Smooth muscle cell of the brain vasculature (primary cell): ENCODE results near the gene CACNG7.
A peak's percentile ranks its signal among the peaks of the same experiment; 100 is the strongest.
"Not testable (repeated sequence)": the region's sequence is repeated elsewhere in the genome, so short reads cannot be mapped to it uniquely, and the experiment has no call there.

Experiments used
- DNase-seq: peaks from one replicate; pipeline ENCODE4 v3.0.0-alpha.2; 2012; ENCODE audit warnings: low read depth, low spot score

The CACNG7 gene, protein sequence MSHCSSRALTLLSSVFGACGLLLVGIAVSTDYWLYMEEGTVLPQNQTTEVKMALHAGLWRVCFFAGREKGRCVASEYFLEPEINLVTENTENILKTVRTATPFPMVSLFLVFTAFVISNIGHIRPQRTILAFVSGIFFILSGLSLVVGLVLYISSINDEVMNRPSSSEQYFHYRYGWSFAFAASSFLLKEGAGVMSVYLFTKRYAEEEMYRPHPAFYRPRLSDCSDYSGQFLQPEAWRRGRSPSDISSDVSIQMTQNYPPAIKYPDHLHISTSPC

DNA sequence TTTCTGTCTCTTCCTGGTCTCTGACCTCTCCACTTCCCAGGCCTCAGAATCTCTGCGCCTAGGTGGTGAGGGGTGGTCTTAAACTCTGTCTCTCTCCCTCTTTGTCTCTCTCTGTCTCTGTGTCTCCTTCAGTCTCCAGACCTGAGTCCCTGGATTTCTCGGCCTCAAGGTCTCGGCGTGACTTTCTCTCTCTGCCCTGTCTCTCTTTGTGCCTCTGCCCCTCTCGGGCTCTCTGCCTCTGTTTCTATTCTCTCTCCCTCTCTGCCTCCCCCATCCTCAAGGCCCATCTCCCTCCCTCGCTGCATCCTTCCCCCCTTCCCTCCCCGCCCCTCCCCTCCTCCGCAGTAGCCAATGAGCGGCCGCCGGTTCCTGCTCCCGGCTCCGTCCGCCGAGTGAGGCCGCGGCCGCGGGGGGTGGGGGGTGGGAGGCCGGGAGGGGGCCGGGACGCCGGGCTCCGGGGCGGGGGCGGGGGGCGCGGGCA, at the start of gene CACNG7:
Gene CACNG7 (plus strand): TSS at position 344 of the 481 bp plus-strand sequence. CDS start 3,554 bp downstream, outside the sequence.
- no peak for DNase-seq

DNA sequence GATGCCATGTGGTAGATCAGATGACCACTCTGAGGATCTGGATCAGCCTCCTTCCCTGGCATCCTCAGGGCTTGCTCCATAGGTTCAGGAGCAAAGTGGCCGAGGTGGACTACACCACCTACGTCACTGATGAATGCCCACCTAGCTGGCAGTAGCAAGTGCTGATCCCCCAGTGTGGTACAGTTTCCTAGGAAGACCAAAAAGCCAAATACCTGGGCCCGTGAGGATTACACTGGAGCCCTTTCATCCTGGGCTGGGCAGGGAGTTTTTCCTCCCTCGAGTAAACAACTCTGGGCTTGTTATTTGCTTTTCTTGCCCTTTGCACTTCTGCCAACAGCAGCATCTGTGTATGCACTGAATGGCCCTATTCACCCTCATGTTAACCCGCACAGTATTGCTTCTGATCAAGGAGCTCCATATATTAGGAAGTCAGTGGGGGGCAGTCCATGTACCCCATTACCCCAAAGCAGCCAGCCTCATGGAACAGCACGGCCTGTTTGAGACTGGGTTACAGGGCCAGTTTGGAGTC, 44.7 kb upstream of the CACNG7 start:
- DNase-seq = no peak

DNA sequence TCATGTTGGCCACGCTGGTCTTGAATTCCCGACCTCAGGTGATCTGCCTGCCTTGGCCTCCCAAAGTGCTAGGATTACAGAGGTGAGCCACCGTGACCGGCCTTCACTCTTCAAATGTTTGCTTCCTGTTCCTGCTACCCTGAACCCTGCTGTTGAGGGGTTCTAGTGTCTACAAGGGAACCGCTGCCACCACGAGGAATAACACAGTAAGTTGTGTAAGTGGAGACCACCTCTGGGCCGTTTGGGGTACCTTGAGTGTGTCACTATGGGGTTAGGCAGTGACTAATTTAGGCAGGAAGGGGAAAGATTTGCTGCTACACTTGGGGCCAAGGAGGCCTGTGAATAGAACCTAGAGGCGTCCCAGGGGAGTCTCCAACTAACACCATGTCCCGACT, 43.6 kb upstream of the CACNG7 start:
- no peak for DNase-seq

DNA sequence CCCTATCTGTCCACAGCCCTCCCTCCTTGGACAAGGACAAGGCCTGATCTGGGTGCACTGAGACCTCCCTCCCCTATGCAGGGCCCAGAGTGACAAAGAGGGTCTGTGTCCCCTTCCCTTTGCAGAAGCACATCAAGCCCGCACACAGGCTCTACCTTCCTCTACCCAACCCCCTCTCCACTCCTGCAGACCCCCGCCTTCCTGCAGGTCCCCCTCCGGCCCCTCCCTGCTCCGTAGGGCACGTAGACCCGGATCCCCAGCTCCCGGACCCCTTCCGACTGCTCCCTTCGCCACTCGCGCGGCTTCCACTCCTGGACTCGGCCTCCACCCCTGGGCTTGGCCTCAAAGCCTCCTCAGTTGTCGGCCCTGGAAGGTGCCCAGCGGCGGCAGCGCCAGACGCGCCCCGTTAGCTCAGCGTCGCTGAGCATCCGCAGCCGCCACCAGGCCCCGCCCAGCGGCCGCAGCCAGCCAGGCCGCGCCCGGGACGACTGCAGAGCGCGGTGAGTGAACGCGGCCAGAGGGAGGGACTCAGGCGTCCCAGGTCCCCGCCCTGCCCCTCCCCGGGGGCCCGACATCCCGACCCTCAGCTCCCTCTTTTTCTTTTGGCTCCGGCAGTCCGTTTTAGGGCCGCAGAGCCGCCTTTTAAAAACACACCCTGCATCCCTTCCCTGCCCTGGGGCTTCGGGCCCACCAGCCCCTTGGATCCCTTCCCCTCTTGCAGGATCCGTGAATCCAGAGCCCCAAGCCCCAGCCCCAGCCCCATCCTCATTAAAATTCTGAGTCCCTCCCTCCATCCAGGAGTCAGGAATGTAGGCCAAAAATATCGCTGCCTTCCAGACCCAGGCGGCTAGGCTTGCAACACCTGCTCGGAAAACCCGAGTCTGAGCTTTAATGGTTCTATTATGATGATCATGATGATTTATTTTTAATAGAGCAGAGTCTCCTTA, 42.9 kb upstream of the CACNG7 start:
- no peak for DNase-seq

DNA sequence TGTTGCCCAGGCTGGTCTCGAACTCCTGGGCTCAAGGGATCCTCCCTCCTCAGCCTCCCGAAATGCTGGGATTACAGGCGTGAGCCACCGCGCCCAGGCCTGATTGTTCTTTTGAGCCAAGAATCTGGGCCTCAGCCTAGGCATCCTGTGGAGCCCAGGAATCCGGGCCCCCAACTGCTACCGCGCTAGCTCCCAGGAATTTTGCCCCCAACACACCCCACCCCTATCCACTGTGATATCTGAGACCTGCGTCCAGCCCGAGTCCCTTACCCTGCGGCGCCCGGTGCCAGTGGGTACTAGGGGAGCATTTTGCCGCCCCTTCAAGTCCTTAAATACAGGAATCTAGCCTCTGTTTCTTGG, 42.2 kb upstream of the CACNG7 start:
- DNase-seq = no peak

DNA sequence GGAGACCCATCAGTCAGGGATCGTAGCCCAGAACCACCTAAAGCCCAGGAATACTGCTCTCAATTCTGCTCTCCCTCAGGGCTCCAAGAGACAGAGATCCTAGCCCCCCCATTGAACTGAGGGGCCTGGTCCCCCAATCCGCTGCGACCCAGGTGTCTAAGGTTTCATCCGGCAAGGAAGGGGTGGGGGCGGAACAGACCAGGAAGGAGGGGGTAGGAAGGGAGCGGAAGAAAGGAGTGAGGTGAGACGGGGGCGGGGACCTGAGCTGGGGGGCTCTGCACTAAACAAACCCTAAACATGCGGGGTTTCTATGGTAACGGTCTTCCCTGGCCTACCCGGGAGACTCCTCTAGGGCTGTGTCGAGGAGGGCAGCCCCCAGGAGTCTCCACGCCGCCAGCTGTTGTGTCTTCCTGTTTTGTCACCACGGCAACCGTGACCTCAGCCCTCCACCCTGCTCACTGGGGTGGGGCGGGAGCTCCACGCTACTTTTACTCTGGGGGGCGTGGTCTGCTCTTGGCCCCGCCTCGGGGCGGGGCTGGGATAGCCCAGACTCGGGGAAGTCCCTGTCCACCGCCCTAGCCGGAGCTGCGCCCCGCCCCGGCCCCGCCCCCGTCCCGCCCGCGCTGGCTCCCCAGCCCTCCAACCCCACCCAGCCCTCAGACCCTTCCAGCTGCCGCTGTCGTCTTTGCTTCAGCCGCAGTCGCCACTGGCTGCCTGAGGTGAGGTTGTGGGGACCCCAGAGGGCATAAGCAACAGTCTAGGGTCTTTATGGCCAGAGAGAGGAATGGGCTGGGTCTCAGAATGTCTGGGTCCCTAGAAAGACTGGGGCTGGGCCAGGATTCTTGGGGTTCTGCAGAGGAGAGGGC, 41.6 kb upstream of the CACNG7 start, which contains the start of gene MYADM:
Gene MYADM (plus strand): TSS at position 659 of the 866 bp plus-strand sequence. CDS start 5,647 bp downstream, outside the sequence.
- DNase-seq = peak; percentile 97

DNA sequence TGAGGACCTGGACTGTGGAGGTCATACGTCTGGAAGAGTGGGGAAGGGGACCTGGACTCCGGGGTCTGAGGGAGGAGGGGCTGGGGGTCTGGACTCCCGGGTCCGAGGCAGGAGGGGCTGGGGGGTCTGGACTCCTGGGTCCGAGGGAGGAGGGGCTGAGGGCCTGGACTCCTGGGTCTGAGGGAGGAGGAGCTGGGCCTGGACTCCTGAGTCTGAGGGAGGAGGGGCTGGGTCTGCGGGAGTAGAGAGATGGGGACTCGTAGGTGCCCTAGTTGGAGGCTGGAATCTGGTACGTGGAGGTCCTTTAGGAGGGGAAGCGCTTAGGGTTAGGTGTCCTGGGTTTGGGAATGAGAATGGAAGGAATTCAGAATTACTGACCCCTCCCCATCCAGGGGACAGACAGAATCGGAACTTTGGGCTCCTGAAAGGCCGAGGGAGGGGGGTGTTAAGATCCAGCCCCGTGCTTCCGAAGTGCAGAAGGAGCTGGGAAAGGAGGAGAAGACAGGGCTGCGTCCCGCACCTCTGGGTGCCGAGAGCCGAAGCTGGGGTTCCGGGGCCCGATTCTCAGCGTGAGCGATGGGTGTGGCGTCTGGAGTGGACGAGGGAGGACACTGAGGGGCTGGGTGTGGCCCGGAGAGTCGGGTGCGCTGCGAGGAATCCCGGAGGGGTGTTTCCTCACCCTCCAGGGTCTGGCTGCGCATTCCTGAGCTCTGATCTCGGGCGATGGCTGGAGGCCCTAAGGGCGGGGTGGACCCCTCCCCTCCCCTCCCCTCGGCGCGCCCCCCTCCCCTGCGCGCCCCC, 40.8 kb upstream of the CACNG7 start:
- no peak for DNase-seq

DNA sequence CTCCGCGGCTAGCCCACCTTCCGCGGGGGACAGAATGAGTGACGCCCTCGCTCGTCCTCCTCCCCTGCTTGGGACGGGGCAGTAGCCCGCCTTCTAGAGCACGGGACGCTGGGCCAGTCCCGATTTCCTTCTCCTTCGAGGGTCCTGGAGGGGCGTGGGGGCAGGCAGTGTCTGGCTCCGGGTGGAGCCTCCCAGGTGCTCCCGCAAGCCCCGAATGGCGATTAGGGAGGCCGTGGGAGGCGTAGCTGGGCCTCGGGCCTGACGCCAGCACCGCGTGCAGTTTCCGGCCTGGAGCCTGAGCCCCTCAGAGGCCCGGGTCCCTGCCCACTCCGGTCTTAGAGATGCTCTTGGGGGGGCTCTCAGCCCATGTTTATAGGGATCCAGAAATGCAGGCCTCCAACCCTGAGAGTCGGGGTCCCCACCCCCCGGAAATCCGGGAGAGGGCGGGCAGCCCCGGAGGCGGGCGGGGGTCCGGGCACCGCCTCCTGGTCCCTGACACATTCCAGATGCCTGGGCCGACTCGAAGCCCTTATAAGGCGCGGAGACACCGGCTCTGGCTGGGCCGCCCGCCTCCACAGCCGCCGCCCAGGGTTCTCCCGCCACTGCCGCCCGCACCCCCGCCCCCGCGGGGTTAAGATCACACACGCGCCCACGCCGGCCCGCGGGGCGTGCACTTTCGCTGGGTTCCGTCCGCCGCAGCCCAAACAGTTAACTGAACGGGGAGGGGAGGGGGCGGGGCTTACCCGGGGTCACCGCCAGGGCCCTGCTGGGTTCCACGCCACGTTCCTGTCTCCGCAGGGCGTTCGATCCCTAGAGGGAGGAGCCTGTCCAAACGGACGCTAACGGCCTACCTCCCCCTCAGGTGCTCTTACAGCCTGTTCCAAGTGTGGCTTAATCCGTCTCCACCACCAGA, 39.9 kb upstream of the CACNG7 start:
- DNase-seq = no peak

DNA sequence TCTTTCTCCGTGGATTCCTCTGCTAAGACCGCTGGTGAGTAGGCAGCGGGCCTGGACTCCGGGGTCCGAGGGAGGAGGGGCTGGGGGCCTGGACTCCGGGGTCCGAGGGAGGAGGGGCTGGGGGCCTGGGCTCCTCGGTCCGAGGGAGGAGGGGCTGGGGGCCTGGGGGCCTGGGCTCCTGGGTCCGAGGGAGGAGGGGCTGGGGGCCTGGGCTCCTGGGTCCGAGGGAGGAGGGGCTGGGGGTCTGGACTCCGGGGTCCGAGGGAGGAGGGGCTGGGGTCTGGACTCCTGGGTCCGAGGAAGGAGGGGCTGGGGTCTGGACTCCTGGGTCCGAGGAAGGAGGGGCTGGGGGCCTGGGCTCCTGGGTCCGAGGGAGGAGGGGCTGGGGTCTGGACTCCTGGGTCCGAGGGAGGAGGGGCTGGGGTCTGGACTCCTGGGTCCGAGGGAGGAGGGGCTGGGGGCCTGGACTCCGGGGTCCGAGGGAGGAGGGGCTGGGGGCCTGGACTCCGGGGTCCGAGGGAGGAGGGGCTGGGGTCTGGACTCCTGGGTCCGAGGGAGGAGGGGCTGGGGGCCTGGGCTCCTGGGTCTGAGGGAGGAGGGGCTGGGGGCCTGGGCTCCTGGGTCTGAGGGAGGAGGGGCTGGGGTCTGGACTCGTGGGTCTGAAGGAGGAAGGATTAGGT, 39.1 kb upstream of the CACNG7 start:
- DNase-seq = not testable (repeated sequence)

DNA sequence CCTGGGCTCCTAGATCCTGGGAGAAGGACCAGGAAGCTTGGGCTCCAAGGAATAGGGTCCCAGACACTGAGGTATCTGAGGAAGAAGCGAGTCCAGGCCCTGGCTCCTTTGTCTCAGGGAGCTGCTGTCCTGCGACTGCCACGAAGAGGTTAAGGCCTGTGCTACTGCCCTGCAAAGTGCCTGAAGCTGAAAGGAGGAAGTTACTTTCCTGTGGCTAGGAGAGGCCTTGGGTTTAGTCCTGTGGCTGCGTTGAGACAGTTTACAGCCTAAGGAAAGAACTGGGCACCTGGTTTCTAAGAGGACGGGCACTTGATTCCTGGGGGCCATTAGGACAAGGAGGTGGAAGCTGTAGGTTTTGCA, 38.6 kb upstream of the CACNG7 start:
- DNase-seq = no peak

DNA sequence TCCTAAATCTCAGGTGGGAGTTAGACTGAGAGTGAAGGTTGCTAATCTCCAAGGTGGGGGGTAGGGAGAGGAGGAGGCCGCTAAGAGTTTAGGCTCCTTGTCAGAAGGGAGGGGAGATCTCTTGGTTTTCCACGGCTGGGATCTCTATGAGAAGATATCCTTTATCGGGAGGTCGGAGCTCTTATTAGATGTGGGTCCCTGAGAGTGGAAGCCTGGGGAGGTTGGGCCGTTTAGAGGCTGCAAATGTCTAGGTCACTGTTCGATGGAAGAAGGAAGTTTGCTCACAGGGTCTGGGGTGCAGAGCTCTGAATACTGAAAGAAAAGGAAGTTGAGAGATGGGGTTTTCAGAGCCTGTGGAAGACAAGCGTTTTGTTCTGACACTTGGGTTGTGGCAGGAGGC, 37.6 kb upstream of the CACNG7 start:
- no peak for DNase-seq

DNA sequence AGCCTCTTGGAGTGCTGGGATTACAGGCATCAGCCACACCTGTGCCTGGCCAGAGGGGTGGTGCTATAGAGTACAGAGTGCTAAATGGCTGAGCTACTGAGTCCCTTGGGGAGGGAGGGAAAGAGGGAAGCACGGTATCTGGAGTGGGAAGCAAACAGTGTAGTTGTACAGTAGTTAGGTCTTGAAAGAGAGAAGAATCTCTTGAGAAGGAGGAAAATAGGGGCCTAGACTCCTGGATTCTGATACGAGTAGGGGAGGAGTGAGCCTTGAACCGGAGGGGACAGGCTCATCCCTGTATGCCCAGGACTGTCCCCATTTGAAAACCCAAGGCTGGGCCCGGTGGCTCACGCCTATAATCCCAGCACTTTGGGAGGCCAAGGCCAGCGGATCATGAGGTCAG, 36.3 kb upstream of the CACNG7 start:
- DNase-seq = no peak

DNA sequence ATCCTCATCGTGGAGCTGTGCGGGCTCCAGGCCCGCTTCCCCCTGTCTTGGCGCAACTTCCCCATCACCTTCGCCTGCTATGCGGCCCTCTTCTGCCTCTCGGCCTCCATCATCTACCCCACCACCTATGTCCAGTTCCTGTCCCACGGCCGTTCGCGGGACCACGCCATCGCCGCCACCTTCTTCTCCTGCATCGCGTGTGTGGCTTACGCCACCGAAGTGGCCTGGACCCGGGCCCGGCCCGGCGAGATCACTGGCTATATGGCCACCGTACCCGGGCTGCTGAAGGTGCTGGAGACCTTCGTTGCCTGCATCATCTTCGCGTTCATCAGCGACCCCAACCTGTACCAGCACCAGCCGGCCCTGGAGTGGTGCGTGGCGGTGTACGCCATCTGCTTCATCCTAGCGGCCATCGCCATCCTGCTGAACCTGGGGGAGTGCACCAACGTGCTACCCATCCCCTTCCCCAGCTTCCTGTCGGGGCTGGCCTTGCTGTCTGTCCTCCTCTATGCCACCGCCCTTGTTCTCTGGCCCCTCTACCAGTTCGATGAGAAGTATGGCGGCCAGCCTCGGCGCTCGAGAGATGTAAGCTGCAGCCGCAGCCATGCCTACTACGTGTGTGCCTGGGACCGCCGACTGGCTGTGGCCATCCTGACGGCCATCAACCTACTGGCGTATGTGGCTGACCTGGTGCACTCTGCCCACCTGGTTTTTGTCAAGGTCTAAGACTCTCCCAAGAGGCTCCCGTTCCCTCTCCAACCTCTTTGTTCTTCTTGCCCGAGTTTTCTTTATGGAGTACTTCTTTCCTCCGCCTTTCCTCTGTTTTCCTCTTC, 35.1 kb upstream of the CACNG7 start:
- no peak for DNase-seq

DNA sequence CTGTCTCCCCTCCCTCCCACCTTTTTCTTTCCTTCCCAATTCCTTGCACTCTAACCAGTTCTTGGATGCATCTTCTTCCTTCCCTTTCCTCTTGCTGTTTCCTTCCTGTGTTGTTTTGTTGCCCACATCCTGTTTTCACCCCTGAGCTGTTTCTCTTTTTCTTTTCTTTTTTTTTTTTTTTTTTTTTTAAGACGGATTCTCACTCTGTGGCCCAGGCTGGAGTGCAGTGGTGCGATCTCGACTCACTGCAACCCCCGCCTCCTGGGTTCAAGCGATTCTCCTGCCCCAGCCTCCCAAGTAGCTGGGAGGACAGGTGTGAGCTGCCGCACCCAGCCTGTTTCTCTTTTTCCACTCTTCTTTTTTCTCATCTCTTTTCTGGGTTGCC, 34.5 kb upstream of the CACNG7 start:
- DNase-seq = no peak

DNA sequence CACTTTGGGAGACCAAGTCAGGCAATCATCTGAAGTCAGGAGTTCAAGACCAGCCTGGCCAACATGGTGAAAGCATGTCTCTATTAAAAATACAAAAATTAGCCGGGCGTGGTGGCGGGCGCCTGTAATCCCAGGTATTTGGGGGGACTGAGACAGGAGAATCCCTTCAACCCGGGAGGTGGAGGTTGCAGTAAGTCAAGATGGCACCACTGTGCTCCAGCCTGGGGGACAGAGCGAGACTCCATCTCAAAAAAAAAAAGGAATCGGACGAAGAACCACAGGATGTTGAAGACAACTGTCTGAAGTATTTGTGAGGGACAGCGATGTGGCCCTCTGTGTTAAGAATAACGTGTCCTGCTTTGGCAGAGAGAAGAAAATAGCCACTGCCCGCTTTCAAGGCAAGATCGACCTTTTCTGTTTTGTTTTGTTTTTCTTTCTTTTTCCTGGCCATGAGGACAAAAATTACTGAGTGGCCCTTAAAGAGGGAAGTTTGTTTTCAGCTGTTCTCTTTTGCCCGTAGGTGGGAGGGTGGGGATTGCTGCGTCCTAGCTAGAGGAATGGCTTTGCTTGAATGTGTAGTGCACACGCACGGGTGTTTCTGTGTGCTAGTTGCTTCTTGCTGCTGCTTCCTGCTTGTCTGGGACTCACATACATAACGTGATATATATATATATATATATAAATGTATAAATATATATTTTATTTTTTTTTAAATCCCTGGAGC, 33.3 kb upstream of the CACNG7 start:
- no peak for DNase-seq

DNA sequence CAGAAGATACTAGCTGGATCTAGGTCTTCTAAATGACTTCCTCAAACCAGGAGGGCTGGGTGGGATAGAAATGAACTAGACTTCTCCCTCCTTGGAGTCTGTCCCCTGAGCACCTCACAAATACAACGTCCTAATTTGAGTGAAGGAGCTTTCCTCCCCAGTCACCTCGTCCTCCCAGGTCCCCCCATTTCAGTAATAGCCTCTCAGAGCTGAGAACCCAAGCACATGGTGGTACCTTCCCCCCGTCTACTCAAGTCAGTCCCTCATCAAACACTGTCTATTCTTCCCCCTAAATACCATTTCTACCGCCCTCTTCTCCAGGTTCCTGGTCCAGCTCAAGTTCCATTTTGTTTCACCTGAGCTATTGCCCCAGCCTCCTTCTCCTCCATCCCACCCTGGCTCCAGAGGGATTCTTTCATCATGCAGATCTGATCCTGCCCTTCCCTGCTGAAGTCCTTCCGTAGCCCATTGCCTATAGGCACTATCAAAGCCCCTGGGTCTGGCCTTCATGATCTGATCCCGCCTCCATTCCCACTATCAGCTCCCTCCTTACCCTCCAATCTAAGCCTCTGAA, 32.3 kb upstream of the CACNG7 start:
- DNase-seq = no peak

DNA sequence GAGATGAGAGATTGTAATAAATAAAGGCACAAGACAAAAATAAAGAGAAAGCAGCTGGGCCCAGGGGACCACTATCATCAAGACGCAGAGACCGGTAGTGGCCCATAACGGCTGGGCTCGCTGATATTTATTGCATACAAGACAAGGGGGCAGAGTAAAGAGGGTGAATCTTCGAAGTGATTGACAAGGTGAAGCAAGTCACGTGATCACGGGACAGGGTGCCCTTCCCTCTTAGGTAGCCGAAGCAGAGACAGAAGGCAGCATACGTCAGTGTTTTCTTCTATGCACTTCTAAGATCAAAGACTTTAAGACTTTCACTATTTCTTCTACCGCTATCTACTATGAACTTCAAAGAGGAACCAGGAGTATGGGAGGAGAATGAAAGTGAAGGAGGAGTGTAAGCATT, 31.7 kb upstream of the CACNG7 start:
- DNase-seq = no peak
